Endothelial cell of umbilical vein (primary cell): ENCODE data around the gene MINDY4B. TPM values are rescaled to one million over a fixed set of nuclear protein-coding genes. Genes with fewer than 3 reads are reported as not detected.

Experiments used
- BruUV-seq: library from RNA; stranded (reverse); fragments of 400-500 nt; replicated peaks from 2 replicates; lab custom pipeline; 2021; lab: Mats Ljungman, UMichigan
- CTCF ChIA-PET: fragments of 300-600, 350-600 bp; sonication (Branson Sonifier 250); formaldehyde crosslinking; loops from one replicate; lab custom pipeline; 2021; ENCODE audit warnings: antibody characterized with exemption, inconsistent platforms; lab: Charles Lee
- POLR2A ChIA-PET: fragments of 300-600, 350-600 bp; sonication (Branson Sonifier 250); formaldehyde crosslinking; loops from one replicate; lab custom pipeline; 2021; ENCODE audit warnings: antibody characterized with exemption, inconsistent platforms; lab: Charles Lee
- DNase-seq: peaks from one replicate; pipeline ENCODE4 v3.0.0-alpha.2; 2011; ENCODE audit warnings: low read depth, low spot score
- FAIRE-seq: peaks from 2 replicates; lab custom pipeline; 2011; peaks lifted over from hg19 to GRCh38; lab: Jason Lieb, UNC
- H2AFZ ChIP-seq: 2 replicates; pipeline ENCODE4 v1.6.0; 2012; ENCODE audit warnings: low read depth, low read length, control low read depth, inconsistent platforms
- H3K27ac ChIP-seq: 2 replicates; pipeline ENCODE4 v1.5.1; 2011; ENCODE audit warnings: low read depth, mild to moderate bottlenecking, control low read depth, low read length, moderate library complexity; ENCODE audit not compliant: insufficient read depth
- H3K27me3 ChIP-seq, 2 experiments: 2 replicates each; pipeline versions ENCODE4 v1.6.0 to v1.6.1; 2011; ENCODE audit warnings: low read length in 2 of 2, mixed read lengths in 1 of 2; ENCODE audit not compliant: control insufficient read depth in 2 of 2, insufficient read depth in 2 of 2
- H3K36me3 ChIP-seq, 2 experiments: 2 replicates in 1 of 2; 3 replicates in 1 of 2; pipeline ENCODE4 v1.5.1; 2011; ENCODE audit warnings: low read length in 2 of 2, mild to moderate bottlenecking in 1 of 2, moderate library complexity in 1 of 2; ENCODE audit not compliant: control insufficient read depth in 2 of 2, insufficient read depth in 2 of 2; ENCODE audit errors: extremely low read depth in 1 of 2
- H3K4me1 ChIP-seq: 3 replicates; pipeline ENCODE4 v1.5.1; 2011; ENCODE audit warnings: mild to moderate bottlenecking, low read length; ENCODE audit not compliant: control insufficient read depth, insufficient read depth; ENCODE audit errors: extremely low read depth
- H3K4me2 ChIP-seq: 2 replicates; pipeline ENCODE4 v1.6.1; 2011; ENCODE audit warnings: low read length, control low read depth, mixed read lengths; ENCODE audit not compliant: insufficient read depth
- H3K4me3 ChIP-seq, 3 experiments: fragments of 200-600 bp in 1 of 3; sonication (generic), shearing (Covaris generic) in 1 of 3; replicated peaks in 1 of 3; 2 replicates each; pipeline ENCODE4 v1.5.1; 2011 to 2016; ENCODE audit warnings: control low read depth in 3 of 3, low read length in 3 of 3, mild to moderate bottlenecking in 2 of 3, inconsistent platforms in 1 of 3, low read depth in 1 of 3, moderate library complexity in 1 of 3; ENCODE audit not compliant: insufficient read depth in 1 of 3
- H3K79me2 ChIP-seq: 2 replicates; pipeline ENCODE4 v1.6.0; 2012; ENCODE audit warnings: low read length, inconsistent platforms; ENCODE audit not compliant: control insufficient read depth, insufficient read depth
- H3K9ac ChIP-seq: replicated peaks from 2 replicates; pipeline ENCODE3; 2011; ENCODE audit warnings: low read length, control low read depth; ENCODE audit not compliant: insufficient read depth; ENCODE audit errors: extremely low read depth
- H3K9me1 ChIP-seq: replicated peaks from 3 replicates; pipeline ENCODE4 v1.6.0; 2011; ENCODE audit warnings: mild to moderate bottlenecking, low read length; ENCODE audit not compliant: control insufficient read depth, insufficient read depth; ENCODE audit errors: extremely low read depth
- H3K9me3 ChIP-seq: replicated peaks from 2 replicates; pipeline ENCODE4 v1.5.1; 2012; ENCODE audit warnings: low read length, inconsistent platforms; ENCODE audit not compliant: control insufficient read depth, insufficient read depth
- H4K20me1 ChIP-seq: replicated peaks from 2 replicates; pipeline ENCODE3; 2011; ENCODE audit warnings: mild to moderate bottlenecking, low read length; ENCODE audit not compliant: control insufficient read depth, insufficient read depth; ENCODE audit errors: extremely low read depth
- CTCF ChIP-seq, 2 donors: IDR thresholded peaks; 1 replicate in 1 of 2; 2 replicates in 1 of 2; pipeline ENCODE4 v1.5.1; 2011; ENCODE audit warnings: low read length in 2 of 2, mild to moderate bottlenecking in 2 of 2, moderate library complexity in 2 of 2, control low read depth in 1 of 2, inconsistent platforms in 1 of 2, low read depth in 1 of 2; ENCODE audit not compliant: insufficient read depth in 1 of 2; ENCODE audit errors: extremely low read depth in 1 of 2
- EZH2 ChIP-seq: IDR thresholded peaks from 2 replicates; pipeline ENCODE4 v1.6.1; 2012; ENCODE audit warnings: borderline replicate concordance, low read depth, mild to moderate bottlenecking, moderate library complexity, low read length, inconsistent platforms; ENCODE audit not compliant: severe bottlenecking
- FOS ChIP-seq: IDR thresholded peaks from 2 replicates; pipeline ENCODE4 v1.6.1; 2011; ENCODE audit warnings: mild to moderate bottlenecking, low read length, moderate library complexity, borderline replicate concordance; ENCODE audit not compliant: insufficient read depth
- GATA2 ChIP-seq: IDR thresholded peaks from 2 replicates; pipeline ENCODE4 v1.7.0; 2011; ENCODE audit warnings: low read depth, mild to moderate bottlenecking, moderate library complexity, mixed read lengths, low read length; ENCODE audit not compliant: insufficient read length, insufficient read depth
- JUN ChIP-seq: IDR thresholded peaks from 2 replicates; pipeline ENCODE4 v1.6.1; 2011; ENCODE audit warnings: borderline replicate concordance, low read depth; ENCODE audit not compliant: insufficient read length, insufficient read depth
- MYC ChIP-seq: IDR thresholded peaks from one replicate; pipeline ENCODE4 v1.6.1; 2011; ENCODE audit warnings: mild to moderate bottlenecking, low read depth, low read length
- POLR2A ChIP-seq: IDR thresholded peaks from 2 replicates; pipeline ENCODE4 v1.6.1; 2012; ENCODE audit warnings: low read depth, mild to moderate bottlenecking, control low read depth, low read length
- POLR2AphosphoS5 ChIP-seq: IDR thresholded peaks from 2 replicates; pipeline ENCODE4 v1.6.1; 2012; ENCODE audit warnings: low read depth, mild to moderate bottlenecking, control low read depth, low read length, moderate library complexity; ENCODE audit not compliant: insufficient read depth
- dilution Hi-C: fragments of 300-500 bp; cut with MboI; formaldehyde crosslinking; loops from one replicate; pipeline ENCODE4 v1.15.0; 2019; ENCODE audit warnings: low sequenced_read_pairs; ENCODE audit not compliant: extremely low pct_ligation_motif_present
- intact Hi-C: fragments of 100-400 bp; cut with micrococcal nuclease; formaldehyde crosslinking; loops from one replicate; pipeline ENCODE4 v1.10.0; 2022
- polyA plus RNA-seq, 4 experiments: library from polyadenylated mRNA; depleted of rRNA in 3 of 4; stranded (reverse) in 3 of 4; unstranded in 1 of 4; fragments of >200 nt; gene quantifications; 2 replicates each; pipeline versions ENCODE4 v1.2.1 to v1.2.3, GENCODE V29; 2011 to 2012; ENCODE audit warnings: missing spikeins in 1 of 4
- total RNA-seq: library from RNA; stranded (reverse); gene quantifications from 2 replicates; pipeline ENCODE4 v1.2.3, GENCODE V29; 2021
- TF ChIP-seq, protein P1 (sequence below): IDR thresholded peaks from 2 replicates; pipeline ENCODE4 v1.6.1; 2011; ENCODE audit not compliant: insufficient read depth, insufficient read length

MINDY4B gene
- total and polyA plus RNA-seq, 2 donors (not counting 3 experiments of a cell fraction or from before 2014, with no cell fraction given), result not detected

- ChIA-PET CTCF (no interaction called here), POLR2A (no interaction called here)
- H3K9me1 ChIP-seq, result no peaks in the 10 kb centered on the region
- H3K36me3 ChIP-seq, result no peaks in the 10 kb centered on the region
- intact Hi-C loops, result no loop called here
- BruUV-seq, result no TSS peak
- H2AFZ ChIP-seq, result no peak overlapping the region
- no peak overlapping the region for H3K27ac ChIP-seq
- no peak overlapping the region for H3K9ac ChIP-seq
- dilution Hi-C loops, result no loop called here
- peaks cover 8 to 22% of the 10 kb centered on the region in 2 experiments for H3K27me3 ChIP-seq
- no peaks in the 10 kb centered on the region for H3K79me2 ChIP-seq
- H4K20me1 ChIP-seq, result no peaks in the 10 kb centered on the region
- H3K4me1 ChIP-seq, result no peaks in the 10 kb centered on the region
- DNase-seq, result no peak
- no peak for FAIRE-seq
- TF ChIP-seq POLR2A, result no peak
- no peak for TF ChIP-seq EZH2
- TF ChIP-seq JUN, result no peak
- no peak for TF ChIP-seq GATA2
- no peak for TF ChIP-seq CTCF (IDR thresholded peaks at IDR 0.05; ENCODE audit: extremely low read depth in 1 of 2, insufficient read depth in 1 of 2, low read depth in 1 of 2, low read length in 2 of 2)
- TF ChIP-seq POLR2AphosphoS5, result no peak
- TF ChIP-seq FOS, result no peak
- TF ChIP-seq MYC, result no peak
- TF ChIP-seq, protein P1, sequence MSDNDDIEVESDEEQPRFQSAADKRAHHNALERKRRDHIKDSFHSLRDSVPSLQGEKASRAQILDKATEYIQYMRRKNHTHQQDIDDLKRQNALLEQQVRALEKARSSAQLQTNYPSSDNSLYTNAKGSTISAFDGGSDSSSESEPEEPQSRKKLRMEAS, result no peak
- no peak overlapping the region for H3K4me2 ChIP-seq
- H3K9me3 ChIP-seq, result no peaks in the 10 kb centered on the region
- H3K4me3 ChIP-seq, result no peak overlapping the region
Observed at GRCh38 chr3:150931745-150932144, 26.5 kb upstream of the MINDY4B start.
